Measurements from ENCODE around the gene HLA-DQA1.

DNA sequence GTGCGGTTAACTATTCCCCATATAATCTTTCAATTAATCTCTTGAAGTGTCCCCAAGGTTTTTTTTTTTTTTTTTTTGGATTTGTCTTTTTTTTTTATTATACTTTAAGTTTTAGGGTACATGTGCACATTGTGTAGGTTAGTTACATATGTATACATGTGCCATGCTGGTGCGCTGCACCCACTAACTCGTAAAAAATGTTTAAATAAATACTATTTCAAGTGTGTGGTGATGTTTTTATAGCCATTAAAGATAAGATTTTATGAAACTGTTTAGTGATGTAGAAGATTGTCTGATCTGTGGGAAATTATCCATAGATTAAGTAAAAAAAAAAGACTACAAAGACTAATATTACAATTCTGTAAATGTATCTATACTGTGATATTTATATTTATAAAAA, 12.6 kb upstream of the HLA-DQA1 start:
- TF ChIP-seq CTCF (conservative IDR thresholded peaks at IDR 0.05 in 1 of 2, IDR thresholded peaks at IDR 0.05 in 1 of 2; ENCODE audit: extremely low read depth in 1 of 2, insufficient read depth in 1 of 2, low read depth in 1 of 2, low read length in 2 of 2) (no peak), EZH2 (IDR thresholded peaks at IDR 0.05; ENCODE audit: borderline replicate concordance, low read length) (no peak)

All from mammary epithelial cell (primary cell).